PC-3 (cell line): ENCODE measurements around the gene USP3.

Source experiments
- CTCF ChIP-seq: fragments of 300-600 bp; sonication (generic); conservative IDR thresholded peaks from 2 replicates; pipeline ENCODE4 v1.5.1; 2017; ENCODE audit warnings: antibody characterized with exemption, low read depth, mild to moderate bottlenecking, low read length
- EZH2 ChIP-seq: fragments of 300-600 bp; sonication (generic); IDR thresholded peaks from one replicate; pipeline ENCODE4 v1.6.1; 2017; ENCODE audit warnings: antibody characterized with exemption, mild to moderate bottlenecking, low read length; ENCODE audit not compliant: unreplicated experiment
- EZH2phosphoT487 ChIP-seq: fragments of 300-600 bp; sonication (generic); IDR thresholded peaks from 2 replicates; pipeline ENCODE4 v1.6.1; 2018; ENCODE audit warnings: mild to moderate bottlenecking, antibody characterized with exemption, low read length, borderline replicate concordance

DNA sequence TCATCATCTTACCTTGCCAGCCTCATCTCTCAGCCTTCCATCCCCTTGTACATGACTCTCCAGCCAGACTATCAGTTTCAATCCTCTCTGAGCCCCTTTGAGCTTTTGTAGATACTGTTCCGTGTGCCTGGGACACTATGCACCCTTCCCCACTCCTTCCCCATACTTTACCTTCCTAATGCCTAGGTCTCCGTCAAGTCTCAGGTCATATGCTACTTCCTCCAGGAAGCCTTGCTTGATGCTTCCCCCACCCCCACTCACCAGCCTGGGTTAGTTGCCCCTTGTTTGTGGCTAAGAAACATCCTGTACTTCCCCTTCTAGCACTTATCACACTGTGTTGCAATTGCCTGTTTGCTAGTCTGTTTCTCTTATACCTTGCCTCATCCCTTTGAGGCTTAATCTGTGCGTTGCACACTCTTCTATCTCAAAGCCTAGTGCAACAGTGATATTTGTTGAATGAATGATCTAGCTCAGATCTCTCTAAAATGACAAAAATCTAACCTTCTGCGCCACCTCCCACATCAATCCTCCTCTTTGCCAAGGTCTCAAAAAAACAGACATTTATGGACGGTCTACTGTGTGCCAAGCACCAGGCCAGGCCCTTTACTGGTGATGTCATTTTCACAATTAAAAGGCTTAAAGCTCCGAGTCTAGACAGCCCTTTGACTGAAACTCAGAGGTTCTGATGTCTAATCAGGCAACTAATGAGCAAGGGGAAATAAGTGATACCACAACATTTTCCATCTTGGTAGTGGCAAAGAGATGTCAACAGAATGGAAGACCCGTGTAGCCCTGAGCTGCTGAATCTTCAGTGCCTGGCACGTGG is 6.5 kb upstream of the USP3 start:
- TF ChIP-seq CTCF (no peak), EZH2phosphoT487 (no peak), EZH2 (no peak)
